HK-2 (cell line): Measurements from ENCODE around the gene ACOX1.

Source experiments
- DNase-seq: peaks from one replicate; pipeline ENCODE4 v3.0.0-alpha.2; 2018; ENCODE audit not compliant: unreplicated experiment

The ACOX1 gene

DNA sequence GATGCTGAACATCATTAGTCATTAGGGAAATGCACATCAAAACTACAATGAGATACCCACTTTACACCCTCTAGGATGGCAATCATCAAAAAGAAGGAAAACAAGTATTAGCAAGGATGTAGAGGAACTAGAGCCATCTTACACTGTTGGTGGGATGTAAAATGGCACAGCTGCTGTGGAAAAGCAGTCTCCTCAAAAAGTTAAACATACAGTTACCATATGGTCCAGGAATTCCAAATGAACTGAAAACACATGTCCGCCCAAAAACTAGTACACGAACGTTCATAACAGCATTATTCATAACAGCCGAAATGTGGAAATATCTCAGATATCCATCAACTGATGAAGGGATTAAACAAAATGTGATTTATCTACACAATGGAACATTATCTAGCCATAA lies 45.2 kb downstream of the ACOX1 start:
- DNase-seq: no peak

DNA sequence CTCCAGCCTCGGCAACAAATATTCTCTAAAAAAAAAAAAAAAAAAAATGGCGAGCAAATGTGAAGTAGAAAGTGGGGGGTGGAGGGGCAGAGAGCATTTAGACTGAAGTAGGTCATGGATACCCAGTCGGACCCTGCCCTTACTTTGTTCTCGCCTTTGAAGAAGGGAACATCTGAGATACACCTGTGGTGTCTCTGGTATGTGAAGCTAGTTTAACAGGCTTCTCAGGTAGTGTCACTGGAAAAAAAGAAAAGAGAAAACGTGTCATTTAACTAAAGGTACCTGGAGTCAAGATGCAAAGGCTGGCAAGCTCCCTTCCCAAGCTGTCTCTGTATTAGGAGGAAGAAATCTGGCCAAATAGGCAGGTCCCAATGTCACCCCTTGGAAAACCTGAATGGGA lies 46.1 kb downstream of the ACOX1 start:
- DNase-seq: no peak

DNA sequence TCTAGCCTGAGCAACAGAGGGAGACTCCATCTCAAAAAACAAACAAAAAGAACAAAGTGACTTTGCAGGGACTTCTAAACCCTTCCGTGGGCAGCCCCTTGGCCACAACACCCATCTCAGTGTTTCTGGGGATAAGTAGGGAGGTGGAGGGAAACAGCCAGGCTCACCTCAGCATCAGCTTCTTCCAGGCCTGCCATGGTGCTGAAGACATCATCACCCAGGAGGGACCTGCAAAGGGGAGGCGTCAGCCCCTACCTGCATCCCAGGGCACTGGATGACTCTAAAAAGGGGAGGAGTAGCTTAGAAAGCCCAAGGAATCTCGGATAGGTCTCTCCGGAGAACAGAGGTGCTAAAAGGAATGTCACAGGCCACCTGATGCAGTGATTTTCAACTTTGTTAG lies 47.9 kb downstream of the ACOX1 start:
- no peak for DNase-seq

DNA sequence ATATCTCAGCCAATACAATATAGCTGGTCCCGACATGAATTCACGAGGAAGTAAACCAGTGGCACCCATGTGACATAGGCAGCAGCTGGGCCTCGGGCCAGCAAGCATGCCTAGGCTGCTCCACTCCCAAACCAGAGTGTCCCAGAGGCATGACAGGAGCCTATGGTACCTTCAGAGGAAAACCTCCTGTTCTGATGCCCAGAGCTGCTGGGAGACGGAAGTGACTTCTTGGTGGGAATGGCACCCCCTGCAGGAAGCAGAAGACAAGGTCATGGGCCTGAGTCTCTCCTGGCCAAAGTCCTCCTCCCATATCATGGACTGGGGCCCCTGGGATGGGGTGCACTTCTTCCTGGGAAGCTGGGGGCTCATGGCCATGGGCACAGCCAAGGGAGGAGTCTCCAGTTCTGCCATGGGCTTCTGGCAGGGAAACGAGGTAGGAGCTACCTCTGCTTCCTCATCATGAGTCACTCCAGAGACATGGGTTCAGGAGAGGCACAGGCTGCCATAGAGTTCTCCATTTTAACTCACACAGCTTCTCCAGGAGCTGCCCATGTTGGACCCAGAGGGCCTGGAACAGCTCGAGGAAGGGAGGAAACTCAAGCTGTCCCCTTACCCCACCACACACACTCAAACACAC lies 51.6 kb downstream of the ACOX1 start:
- no peak for DNase-seq

DNA sequence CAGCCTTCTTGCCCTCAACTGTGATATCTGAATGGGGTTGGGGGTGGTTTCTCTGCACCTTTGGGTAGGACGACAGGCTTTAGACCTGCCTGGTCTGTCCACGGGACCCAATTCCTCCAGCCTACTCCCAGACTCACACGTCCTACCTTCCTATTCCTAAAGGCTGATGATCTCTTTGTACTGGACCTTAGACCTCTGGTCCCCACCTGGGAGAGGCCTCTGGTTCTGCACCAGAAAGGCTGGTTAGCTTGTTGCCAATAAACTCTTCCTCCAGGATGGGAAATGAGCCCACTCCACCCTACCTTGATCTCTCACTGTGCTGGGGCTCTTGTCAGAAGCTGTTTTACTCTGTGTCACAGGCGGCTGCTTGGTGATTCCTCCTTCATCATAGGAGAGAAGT lies 52.5 kb downstream of the ACOX1 start:
- DNase-seq: no peak

DNA sequence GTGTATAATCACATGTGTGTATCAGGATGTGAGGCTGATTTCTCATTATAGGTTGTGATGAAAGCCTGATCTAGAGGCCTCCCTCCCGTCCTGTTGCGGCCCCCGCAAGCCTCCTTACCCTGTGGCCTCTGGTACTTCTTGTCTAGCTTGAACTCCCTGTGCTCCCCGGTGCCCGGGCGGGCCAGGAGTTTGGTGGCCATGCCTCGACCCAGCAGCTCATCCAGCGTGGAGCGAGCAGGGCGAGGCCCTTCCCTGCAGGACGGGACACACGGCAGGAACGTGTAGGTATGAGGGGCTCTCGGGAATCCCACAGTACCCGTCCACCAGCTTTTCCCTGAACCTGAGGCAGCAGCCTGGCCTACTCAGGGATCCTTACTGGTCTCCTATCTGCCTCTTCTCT lies 53.1 kb downstream of the ACOX1 start:
- no peak for DNase-seq

DNA sequence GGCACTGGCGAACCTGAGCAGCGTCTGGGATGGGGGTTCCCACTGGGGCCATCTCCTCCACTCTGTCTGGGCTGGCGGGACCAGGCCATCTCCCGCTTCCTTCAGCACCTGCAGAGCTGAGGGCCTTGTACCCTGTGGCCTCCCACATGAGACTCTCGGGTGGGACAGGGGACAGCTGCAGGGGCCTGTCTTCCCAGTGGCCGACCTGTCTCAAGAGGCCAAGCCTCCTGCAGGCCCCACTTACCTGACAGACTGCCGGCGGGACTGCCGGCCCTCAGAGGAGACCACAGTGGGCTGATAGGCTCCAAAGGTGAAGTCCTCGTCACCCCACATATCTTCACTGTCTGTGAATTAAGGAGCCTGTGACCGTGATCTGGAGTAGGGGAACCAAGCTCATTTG lies 53.9 kb downstream of the ACOX1 start:
- no peak for DNase-seq

DNA sequence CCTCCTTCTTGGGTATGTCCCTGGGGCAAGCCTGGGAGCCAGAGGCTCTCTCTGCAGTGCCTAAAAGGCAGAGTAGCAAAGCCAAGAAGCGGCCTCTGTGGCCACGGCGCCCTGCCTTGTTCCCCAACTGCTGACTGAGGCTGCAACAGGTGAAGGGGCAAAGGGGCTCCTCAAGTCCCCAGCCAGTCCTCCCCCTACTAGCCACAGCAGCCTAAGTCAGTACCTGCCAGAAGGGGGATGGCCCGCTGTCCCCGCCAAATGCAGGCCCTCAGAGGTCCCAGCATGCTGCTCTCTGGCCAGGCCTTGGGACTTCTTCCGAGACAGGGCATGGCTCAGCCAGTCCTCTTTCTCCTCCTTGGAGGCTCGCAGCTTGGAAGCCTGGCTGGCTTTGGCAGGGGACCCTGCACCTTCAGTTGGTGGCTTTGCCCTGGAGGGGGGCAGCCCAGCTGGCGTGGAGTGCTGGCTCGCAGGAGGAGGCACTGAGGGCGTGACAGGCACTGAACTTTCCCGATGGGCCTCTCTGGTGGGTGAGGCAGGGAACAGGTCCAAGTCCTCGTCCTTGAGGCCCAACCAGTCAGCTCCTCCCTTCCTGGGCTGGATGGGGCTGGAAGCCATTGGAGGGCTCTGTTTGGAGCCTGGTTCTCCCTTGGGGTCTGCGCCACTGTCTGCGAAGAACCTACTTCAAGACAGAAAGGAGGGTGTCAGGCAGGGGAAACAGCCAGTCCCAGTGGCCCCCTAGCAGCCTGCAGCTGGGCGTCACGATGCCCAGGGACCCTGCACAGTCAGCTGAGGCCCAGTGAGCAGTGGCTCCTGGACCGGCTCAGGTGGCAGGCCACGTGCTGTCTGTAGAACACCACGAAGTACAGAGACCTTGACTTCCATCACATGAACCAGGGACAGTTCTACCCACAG lies 55.7 kb downstream of the ACOX1 start:
- no peak for DNase-seq

DNA sequence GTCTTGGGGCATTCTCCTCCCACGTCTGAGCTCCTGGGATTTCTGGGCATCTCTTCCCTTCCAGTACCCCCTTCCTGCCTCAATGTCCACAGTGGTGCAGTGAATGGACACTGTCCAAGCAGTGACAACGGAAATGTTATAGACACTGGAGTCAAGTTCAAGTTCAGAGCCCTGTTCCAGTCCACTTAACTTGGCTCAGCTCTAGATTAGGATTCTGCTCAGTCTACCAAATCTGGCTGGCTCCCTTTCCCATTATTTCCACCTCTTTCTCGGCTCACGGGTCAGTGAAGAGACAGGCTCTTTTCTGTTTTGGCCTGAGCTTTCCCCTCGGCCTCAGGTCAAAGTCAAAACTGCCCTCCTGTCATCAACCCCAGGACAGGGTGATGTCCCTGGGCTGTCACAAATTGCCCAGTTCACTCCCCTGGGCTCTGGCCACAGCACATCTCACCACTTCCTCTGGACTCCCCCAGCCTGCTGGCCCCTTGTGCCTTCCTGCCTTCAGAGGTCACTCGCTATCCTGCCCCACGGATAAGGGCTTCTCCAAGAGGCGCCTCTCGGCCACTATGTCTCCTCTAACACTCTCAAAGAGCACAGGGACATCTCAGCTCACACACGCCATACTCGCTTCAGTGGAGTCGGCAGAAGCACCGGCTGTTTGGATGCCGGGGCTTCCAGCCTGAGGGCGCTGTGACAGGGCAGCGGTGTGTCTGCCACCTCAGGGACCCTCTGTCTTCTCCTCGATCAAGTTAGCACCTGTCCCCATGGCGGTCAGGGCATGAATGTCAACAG lies 56.6 kb downstream of the ACOX1 start:
- DNase-seq: no peak

DNA sequence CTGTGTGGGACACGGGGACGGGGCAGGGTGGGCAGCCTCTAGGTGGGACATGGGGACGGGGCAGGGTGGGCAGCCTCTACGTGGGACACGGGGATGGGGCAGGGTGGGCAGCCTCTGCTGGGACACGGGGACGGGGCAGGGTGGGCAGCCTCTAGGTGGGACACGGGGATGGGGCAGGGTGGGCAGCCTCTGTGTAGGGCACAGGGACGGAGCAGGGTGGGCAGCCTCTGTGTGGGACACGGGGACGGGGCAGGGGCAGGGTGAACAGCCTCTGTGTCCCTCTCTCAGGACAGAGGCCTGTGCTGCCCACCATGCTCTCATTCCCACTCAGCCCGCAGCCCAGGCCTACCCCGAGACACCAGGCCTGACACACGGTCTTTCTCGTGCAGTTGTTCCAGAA lies 57.4 kb downstream of the ACOX1 start:
- no peak for DNase-seq

DNA sequence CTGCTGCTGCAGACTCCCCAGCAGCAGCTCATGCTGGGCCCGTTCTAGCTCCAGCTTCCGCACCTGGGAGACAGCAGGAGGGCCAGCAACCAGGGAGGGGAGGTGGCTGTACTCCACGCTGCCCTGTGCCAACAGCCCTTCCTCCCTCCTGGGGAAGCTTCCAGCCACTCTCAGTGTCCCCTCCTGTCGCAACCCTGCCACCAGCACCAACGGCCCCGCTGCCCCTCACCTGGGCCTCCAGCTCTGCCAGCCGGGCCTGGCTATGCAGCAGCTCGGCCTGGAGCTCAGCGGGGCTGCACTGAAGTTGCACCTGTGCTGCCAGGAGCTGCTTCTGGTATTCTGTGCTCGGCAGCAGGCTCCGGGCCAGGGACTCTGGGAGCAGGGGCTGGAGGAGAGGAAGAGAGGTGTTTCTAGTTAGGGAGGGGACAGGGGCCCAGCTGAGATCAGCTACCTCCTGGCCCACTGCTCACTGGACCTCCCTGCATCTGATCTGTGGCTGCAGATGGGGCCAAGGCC lies 58.9 kb downstream of the ACOX1 start:
- DNase-seq: no peak

DNA sequence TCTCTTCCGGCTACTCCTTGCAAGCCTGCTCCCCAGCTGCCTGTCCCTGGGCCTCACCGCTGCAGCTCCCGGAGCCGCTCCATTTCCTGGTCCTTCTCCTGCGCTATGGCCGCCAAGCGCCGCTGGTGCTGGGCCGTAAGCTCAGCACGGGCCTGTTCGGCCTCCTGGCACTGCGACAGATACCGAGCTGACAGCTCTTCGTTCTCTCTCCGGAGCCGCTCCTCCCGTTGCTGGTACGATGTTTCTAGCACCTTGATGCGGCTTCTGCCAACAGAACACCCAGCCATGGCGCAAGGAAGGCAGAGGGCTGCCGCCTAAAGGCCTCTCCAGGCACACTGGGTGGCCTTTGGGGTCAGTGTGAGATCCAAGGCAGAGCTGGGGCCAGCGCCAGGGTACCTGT lies 59.4 kb downstream of the ACOX1 start:
- no peak for DNase-seq

DNA sequence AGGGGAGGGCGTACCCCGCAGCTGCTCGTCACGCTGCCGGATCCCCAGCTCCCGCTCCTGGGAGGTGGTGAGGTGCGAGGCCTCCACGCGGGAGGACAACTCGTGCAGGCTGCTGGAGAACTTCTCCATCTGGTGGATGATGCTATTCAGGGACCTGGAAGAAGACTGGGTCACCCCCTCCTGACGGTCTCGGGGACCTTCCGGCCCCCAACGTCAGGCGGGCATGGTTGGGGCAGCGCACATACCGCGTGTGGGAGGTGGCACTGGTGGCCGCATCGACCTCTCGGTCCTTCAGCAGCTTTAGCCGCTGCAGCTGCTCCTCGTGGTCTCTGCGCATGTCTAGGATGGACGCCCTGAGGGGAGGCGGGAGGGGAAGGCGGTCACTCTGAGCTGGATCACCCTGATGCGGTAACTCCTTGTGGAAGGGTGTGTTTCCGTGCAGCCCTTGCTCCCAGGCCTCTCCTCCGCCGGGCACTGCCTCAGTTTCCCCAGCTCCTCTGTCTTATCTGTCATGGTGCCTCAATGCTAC lies 61.0 kb downstream of the ACOX1 start:
- DNase-seq: no peak

DNA sequence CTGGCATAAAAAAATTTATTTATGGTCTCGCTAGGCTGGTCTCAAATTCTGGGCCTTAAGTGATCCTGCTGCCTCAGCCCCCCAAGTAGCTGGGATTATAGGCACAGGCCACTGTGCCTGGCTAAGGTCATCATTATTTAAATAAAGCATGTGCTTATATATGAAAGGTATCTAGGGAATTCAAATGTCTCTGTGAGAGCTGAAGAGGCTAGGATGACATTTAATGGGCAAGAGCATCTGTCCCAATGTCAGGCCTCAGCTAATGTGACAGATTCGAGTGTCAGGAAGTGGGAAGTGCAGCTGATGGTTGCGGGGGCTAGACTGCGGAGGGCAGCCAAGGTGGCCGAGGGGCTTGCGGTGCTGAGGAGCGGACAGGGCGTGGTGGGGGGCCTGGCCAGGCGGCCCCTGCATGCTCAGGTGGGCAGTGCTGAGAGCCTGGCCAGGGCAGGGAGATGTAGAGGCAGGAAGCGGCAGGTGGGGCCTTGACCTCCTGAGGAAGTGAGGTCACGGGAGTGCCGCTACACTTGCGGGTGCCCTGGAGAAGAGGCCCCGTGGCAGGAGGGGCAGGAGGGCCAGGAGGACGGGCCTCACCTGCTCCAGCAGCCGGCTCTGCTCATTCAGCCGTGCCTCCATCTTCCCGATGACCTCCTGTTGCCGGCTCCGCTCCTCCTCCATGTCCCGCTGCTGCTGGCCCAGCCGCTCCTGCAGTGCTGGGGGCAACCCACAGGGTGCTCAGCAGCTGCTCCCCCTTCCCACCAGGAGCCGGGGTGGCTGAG lies 61.6 kb downstream of the ACOX1 start:
- no peak for DNase-seq

DNA sequence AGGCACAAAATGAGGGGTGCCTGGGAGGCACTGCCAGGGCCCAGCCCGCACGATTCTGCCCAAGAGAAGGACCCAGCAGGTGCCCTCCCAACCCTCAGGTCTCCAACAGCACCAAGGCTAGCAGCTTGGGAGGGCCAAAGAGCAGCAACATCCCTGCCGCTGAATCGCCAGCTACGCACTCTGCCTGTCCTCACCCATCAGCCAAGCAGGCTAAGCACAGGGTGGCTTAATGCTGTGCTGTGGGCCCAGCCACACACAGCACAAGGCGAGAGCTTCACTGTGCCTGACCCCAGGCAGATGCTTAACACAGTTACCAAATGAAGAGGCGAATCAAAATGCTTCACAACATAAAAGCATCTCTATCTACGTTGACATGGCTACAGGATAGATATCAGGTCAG lies 63.7 kb downstream of the ACOX1 start:
- no peak for DNase-seq

DNA sequence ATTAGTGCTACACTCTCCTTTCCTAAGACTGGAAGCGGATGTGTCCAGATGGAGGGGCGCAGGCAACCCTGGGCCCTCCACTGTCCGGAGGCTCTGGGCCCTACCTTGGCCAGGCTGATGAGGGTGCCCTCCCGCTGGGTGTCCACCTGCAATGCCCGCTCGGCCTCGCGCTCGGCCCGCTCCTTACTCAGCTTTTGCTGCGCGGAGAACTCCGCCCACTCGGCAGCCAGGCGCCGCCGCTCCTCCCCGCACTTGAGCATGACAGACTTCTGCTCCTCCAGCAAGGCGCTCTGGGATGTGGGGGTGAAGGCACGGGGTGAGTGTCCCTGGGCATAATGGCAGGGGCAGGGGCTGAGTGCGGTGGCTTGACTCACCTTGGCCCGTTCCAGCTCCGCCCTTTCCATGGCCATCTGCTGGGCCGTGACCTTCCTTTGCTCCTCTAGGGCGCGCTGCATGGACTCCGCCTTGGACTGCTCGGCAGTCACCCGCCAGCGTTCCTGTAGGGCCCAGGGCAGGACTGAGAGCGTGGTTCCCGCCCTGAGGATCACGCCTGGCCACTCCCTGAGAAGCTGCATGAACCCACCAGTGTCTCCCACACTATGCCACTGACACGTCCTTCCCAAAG lies 64.2 kb downstream of the ACOX1 start:
- DNase-seq: no peak

DNA sequence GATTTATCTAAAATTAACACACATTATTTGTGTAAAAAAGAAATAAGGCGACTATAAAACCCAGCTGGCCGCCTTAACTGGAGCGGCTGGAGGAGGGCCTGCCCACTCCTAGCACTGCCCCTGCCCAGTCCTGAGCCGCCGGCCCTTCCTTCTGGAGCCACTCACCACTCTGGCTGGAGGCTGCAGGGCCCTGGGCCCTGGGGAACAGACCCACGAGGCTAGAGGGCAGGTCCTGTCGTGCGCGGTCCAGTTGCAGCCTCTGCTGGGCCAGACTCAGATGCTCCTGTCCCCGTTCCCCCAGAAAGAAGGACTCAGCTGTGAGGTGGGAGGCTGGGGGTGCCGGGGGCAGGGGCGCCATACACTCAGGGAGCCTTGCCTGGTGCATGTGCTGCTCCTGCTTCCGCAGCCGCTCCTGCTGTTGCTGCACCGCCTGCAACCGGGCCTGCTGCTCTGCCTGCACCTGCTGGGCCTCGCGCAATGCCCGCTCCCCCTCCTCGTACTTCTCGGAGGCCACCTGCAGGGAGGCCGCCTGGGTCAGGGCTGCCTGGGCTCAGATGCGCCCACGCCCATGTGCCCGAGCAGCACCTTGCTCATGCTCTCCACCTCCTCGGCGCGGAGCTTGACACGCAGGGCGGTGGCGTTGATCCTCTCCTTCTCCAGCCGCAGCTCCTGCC lies 65.3 kb downstream of the ACOX1 start:
- DNase-seq: no peak

DNA sequence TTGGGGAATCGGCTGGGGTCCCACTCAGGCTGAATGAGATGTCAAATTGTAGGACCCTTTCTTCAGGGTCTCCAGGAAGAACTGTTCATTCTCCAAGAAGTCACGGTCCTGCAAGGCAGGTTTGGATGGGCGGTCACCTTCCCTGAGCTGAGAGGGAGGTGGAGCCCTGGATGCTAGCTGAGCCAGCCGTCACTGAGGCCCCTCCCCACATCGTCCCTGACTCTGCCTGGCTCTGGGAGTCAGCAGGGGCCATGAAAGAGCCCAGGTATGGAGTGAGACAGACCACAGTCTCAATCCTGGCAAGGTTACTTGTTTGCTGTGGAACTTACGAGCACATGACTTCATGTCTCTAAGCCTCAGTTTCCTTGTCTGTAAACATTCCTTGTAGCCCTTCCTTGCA lies 68.3 kb downstream of the ACOX1 start:
- no peak for DNase-seq

DNA sequence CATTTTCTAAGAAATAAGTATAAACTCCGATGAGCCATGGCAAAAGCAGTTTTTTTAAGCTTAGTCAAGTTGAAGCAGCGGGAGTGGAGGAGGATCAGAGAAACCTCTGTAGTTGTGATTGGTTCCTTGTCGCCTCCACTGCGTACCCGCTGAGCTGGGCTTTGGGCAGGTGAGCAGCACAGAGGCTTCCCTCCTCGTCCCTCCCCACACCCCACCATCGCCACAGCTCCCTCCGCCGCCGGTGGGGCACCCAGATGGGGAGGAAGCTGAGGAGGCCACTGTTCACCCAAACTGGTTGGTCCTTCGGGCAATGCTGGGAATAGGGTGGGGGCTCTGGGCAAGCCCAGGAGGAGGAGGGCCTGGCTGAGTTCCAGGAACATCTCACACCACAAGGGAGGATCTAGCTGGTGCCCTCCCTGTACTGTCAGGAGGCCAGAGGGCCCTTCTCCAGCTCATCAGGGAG lies 69.1 kb downstream of the ACOX1 start:
- DNase-seq: no peak
